ENCODE results near the gene ZNF710.

DNA sequence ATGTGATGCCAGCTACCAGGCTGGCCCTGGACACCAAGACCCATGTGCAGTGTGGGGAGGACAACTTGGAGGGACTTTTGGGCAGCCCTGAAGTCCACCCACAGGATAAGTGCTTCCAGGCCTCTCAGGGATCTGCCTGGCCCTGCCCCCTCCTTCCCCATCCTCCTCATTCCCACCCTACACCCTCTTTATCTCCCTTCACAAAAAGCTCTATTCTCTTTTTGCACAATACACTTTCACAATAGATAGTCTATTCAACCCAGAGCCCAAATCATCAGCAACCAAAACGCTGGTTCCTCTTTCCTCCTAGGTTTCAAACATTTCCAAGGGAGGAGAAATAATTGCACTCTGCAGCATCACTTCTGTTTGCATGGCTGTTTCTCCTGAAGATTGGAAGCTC, 7.8 kb upstream of the ZNF710 start:
- TF ChIP-seq, protein P1, sequence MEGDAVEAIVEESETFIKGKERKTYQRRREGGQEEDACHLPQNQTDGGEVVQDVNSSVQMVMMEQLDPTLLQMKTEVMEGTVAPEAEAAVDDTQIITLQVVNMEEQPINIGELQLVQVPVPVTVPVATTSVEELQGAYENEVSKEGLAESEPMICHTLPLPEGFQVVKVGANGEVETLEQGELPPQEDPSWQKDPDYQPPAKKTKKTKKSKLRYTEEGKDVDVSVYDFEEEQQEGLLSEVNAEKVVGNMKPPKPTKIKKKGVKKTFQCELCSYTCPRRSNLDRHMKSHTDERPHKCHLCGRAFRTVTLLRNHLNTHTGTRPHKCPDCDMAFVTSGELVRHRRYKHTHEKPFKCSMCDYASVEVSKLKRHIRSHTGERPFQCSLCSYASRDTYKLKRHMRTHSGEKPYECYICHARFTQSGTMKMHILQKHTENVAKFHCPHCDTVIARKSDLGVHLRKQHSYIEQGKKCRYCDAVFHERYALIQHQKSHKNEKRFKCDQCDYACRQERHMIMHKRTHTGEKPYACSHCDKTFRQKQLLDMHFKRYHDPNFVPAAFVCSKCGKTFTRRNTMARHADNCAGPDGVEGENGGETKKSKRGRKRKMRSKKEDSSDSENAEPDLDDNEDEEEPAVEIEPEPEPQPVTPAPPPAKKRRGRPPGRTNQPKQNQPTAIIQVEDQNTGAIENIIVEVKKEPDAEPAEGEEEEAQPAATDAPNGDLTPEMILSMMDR (IDR thresholded peaks at IDR 0.05): no peak
- no peak for TF ChIP-seq EP300 (IDR thresholded peaks at IDR 0.05; ENCODE audit: low read depth)
